HCT116 (cell line): ENCODE results near the gene CPEB1.
"Not testable (repeated sequence)": the region's sequence is repeated elsewhere in the genome, so short reads cannot be mapped to it uniquely, and the experiment has no call there.

ENCODE experiments used
- CTCF ChIP-seq, 3 experiments: fragments of 200-600 bp in 1 of 3; sonication (generic) in 1 of 3; IDR thresholded peaks in 2 of 3; conservative IDR thresholded peaks in 1 of 3; 2 replicates each; pipeline ENCODE4 v1.5.1; 2012 to 2017; ENCODE audit warnings: low read depth in 2 of 3, low read length in 2 of 3, antibody characterized with exemption in 1 of 3, borderline replicate concordance in 1 of 3, control low read depth in 1 of 3, mild to moderate bottlenecking in 1 of 3, mixed read lengths in 1 of 3, mixed run types in 1 of 3, moderate library complexity in 1 of 3; ENCODE audit not compliant: insufficient read depth in 1 of 3
- ELF1 ChIP-seq: IDR thresholded peaks from 2 replicates; pipeline ENCODE4 v1.6.1; 2012; ENCODE audit warnings: low read depth, borderline replicate concordance
- EZH2 ChIP-seq: fragments of 200-600 bp; sonication (generic); IDR thresholded peaks from 2 replicates; pipeline ENCODE4 v1.6.1; 2017; ENCODE audit warnings: antibody characterized with exemption, mixed run types
- EZH2phosphoT487 ChIP-seq: fragments of 200-600 bp; IDR thresholded peaks from 2 replicates; pipeline ENCODE4 v1.6.1; 2018; ENCODE audit warnings: antibody characterized with exemption, borderline replicate concordance
- MAX ChIP-seq: IDR thresholded peaks from 2 replicates; pipeline ENCODE4 v1.6.1; 2012
- REST ChIP-seq: IDR thresholded peaks from 2 replicates; pipeline ENCODE4 v1.6.1; 2012; ENCODE audit warnings: low read depth

- not testable (repeated sequence) for TF ChIP-seq CTCF (IDR thresholded peaks at IDR 0.05 in 2 of 3, conservative IDR thresholded peaks at IDR 0.05 in 1 of 3; ENCODE audit: borderline replicate concordance in 1 of 3, insufficient read depth in 1 of 3, low read depth in 2 of 3, low read length in 2 of 3); EZH2phosphoT487; MAX; EZH2; REST; ELF1
These were observed 143.1 kb downstream of the CPEB1 start for GRCh38 chr15:82504074-82504473.
